HL-60 (cell line): Measurements from ENCODE around the gene RSL24D1.

Experiments
- CTCF ChIP-seq: IDR thresholded peaks from one replicate; pipeline ENCODE4 v1.5.1; 2011; ENCODE audit warnings: low read length, control low read depth, inconsistent platforms; ENCODE audit not compliant: insufficient read depth
- POLR2AphosphoS5 ChIP-seq: IDR thresholded peaks from 2 replicates; pipeline ENCODE4 v1.6.1; 2012; ENCODE audit warnings: low read depth
- SPI1 ChIP-seq: IDR thresholded peaks from 2 replicates; pipeline ENCODE4 v1.6.1; 2012; ENCODE audit warnings: low read depth, mild to moderate bottlenecking, borderline replicate concordance

GRCh38 chr15:55221090-55222011 lies 24.6 kb upstream of the RSL24D1 start:
- TF ChIP-seq CTCF (no peak), POLR2AphosphoS5 (peak; percentile 96), SPI1 (no peak)
